ENCODE data around the gene CBX4.
A peak's percentile ranks its signal among the peaks of the same experiment; 100 is the strongest.

CBX4 gene

GRCh38 chr17:79814127-79814973, 24.9 kb downstream of the CBX4 start:
- Histone ChIP-seq H3K36me3 (no peaks in the 10 kb centered on the region), H4K20me1 (peaks cover 53% of the 10 kb centered on the region), H3K4me1 (peaks cover 50% of the 10 kb centered on the region), H3K4me2 (peak overlapping the region; percentile 83), H3K9ac (no peak overlapping the region), H3K27me3 (peaks cover 100% of the 10 kb centered on the region), H3K9me3 (no peaks in the 10 kb centered on the region), H3K27ac (no peak overlapping the region), H3K4me3 (no peak overlapping the region)
- TF ChIP-seq Cebpa-rat (IDR thresholded peaks at IDR 0.05), result no peak

- Histone ChIP-seq H3K36me3 (no peaks in the 10 kb centered on the region), H3K27me3 (peaks cover 100% of the 10 kb centered on the region), H3K4me3 (peak overlapping the region; percentile 63), H3K4me1 (peaks cover 44% of the 10 kb centered on the region), H3K9ac (peak overlapping the region; percentile 64; the same call in 1 of the 2 replicates), H3K27ac (peak overlapping the region; percentile 68), H3K4me2 (peak overlapping the region; percentile 83), H3K9me3 (no peaks in the 10 kb centered on the region), H4K20me1 (peaks cover 58% of the 10 kb centered on the region)
- no peak for TF ChIP-seq Cebpa-rat (IDR thresholded peaks at IDR 0.05)
Measured at GRCh38 chr17:79813297-79814126, 25.7 kb downstream of the CBX4 start.

GRCh38 chr17:79812353-79813258, 26.6 kb downstream of the CBX4 start:
- Histone ChIP-seq H3K9me3 (no peaks in the 10 kb centered on the region), H3K4me2 (peak overlapping the region; percentile 83), H3K27me3 (peaks cover 100% of the 10 kb centered on the region), H3K4me1 (peaks cover 41% of the 10 kb centered on the region), H3K9ac (no peak overlapping the region), H3K27ac (no peak overlapping the region), H3K4me3 (peak overlapping the region; percentile 63), H3K36me3 (no peaks in the 10 kb centered on the region), H4K20me1 (peaks cover 61% of the 10 kb centered on the region)
- no peak for TF ChIP-seq Cebpa-rat (IDR thresholded peaks at IDR 0.05)

GRCh38 chr17:79811868-79812352, 27.3 kb downstream of the CBX4 start:
- Histone ChIP-seq H3K9me3 (no peaks in the 10 kb centered on the region), H3K4me3 (peak overlapping the region; percentile 63), H3K27me3 (peaks cover 100% of the 10 kb centered on the region), H3K4me1 (peaks cover 41% of the 10 kb centered on the region), H3K27ac (no peak overlapping the region), H3K9ac (no peak overlapping the region), H3K36me3 (no peaks in the 10 kb centered on the region), H4K20me1 (peaks cover 68% of the 10 kb centered on the region), H3K4me2 (peak overlapping the region; percentile 83)
- no peak for TF ChIP-seq Cebpa-rat (IDR thresholded peaks at IDR 0.05)

GRCh38 chr17:79811011-79811867, 28.0 kb downstream of the CBX4 start:
- Histone ChIP-seq H3K9ac (no peak overlapping the region), H3K27ac (no peak overlapping the region), H3K9me3 (no peaks in the 10 kb centered on the region), H4K20me1 (peaks cover 75% of the 10 kb centered on the region), H3K4me1 (peaks cover 41% of the 10 kb centered on the region), H3K36me3 (no peaks in the 10 kb centered on the region), H3K27me3 (peaks cover 100% of the 10 kb centered on the region), H3K4me3 (peak overlapping the region; percentile 63), H3K4me2 (peak overlapping the region; percentile 83)
- TF ChIP-seq Cebpa-rat (IDR thresholded peaks at IDR 0.05), result no peak

GRCh38 chr17:79810130-79811010, 28.9 kb downstream of the CBX4 start:
- H3K4me2 ChIP-seq, result peak overlapping the region; percentile 83
- H3K27ac ChIP-seq, result no peak overlapping the region
- no peaks in the 10 kb centered on the region for H3K36me3 ChIP-seq
- H3K4me1 ChIP-seq, result peaks cover 47% of the 10 kb centered on the region
- no peak overlapping the region for H3K9ac ChIP-seq
- no peak for TF ChIP-seq Cebpa-rat (IDR thresholded peaks at IDR 0.05)
- H3K27me3 ChIP-seq, result peaks cover 100% of the 10 kb centered on the region
- H3K9me3 ChIP-seq, result no peaks in the 10 kb centered on the region
- H3K4me3 ChIP-seq, result peak overlapping the region; percentile 63; the same call in 1 of the 2 replicates
- H4K20me1 ChIP-seq, result peaks cover 75% of the 10 kb centered on the region

- no peaks in the 10 kb centered on the region for H3K36me3 ChIP-seq
Measured at GRCh38 chr17:79809530-79810129, 29.6 kb downstream of the CBX4 start.

More at GRCh38 chr17:79809530-79810129, 29.6 kb downstream of the CBX4 start:
- peaks cover 75% of the 10 kb centered on the region for H4K20me1 ChIP-seq
- H3K4me1 ChIP-seq, result peaks cover 42% of the 10 kb centered on the region
- H3K4me2 ChIP-seq, result peak overlapping the region; percentile 71
- peak overlapping the region; percentile 27; the same call in 1 of the 2 replicates for H3K4me3 ChIP-seq
- no peak overlapping the region for H3K27ac ChIP-seq
- H3K27me3 ChIP-seq, result peaks cover 100% of the 10 kb centered on the region
- no peaks in the 10 kb centered on the region for H3K9me3 ChIP-seq
- H3K9ac ChIP-seq, result no peak overlapping the region
- TF ChIP-seq Cebpa-rat (IDR thresholded peaks at IDR 0.05), result no peak

Data from BLaER1 (cell line).